ENCODE data around the gene CAPN5. TPM values are rescaled to one million over a fixed set of nuclear protein-coding genes. Genes with fewer than 3 reads are reported as not detected.

Gene CAPN5
- polyA plus RNA-seq, 2 of the 4 experiments (the other 2 are of a cell fraction), result 9.4 to 12.9 TPM

GRCh38 chr11:77131560-77131959, 64.8 kb downstream of the CAPN5 start:
- Histone ChIP-seq H3K4me2 (no peak overlapping the region), H3K27ac (no peak overlapping the region), H3K9me3 (no peaks in the 10 kb centered on the region), H3K4me3 (no peak overlapping the region), H3K4me1 (no peaks in the 10 kb centered on the region)
- POLR2A ChIA-PET, result no interaction called here
- DNase-seq (ENCODE audit: low read depth in 1 of 2, low spot score in 1 of 2) (no peak), FAIRE-seq (no peak), ATAC-seq (no peak)
- TF ChIP-seq POLR2A (IDR thresholded peaks at IDR 0.05; ENCODE audit: low read length) (no peak), MAZ (IDR thresholded peaks at IDR 0.05; ENCODE audit: borderline replicate concordance, low read depth, low read length) (no peak), CBX2 (IDR thresholded peaks at IDR 0.05; ENCODE audit: borderline replicate concordance, low read depth) (no peak), CEBPB (IDR thresholded peaks at IDR 0.05) (no peak), E2F6 (IDR thresholded peaks at IDR 0.05; ENCODE audit: borderline replicate concordance, low read depth) (no peak), TFCP2L1 (CRISPR knock-in tag; IDR thresholded peaks at IDR 0.05) (no peak), CTCF (IDR thresholded peaks at IDR 0.05) (no peak), NR3C1 (IDR thresholded peaks at IDR 0.05) (no peak), HOXB5 (CRISPR knock-in tag; IDR thresholded peaks at IDR 0.05) (no peak), EHF (CRISPR knock-in tag; IDR thresholded peaks at IDR 0.05) (no peak), RCOR1 (IDR thresholded peaks at IDR 0.05; ENCODE audit: low read depth, low read length) (no peak)
- WGBS (ENCODE audit: missing lambda C conversion rate), result 48% methylated on average over 6 of the region's 6 CpGs
- CTCF ChIA-PET, result interaction anchor here (1.3 to 8.3 kb wide), 4 partner anchors 8 to 418 kb away, joined by 3 to 161 read pairs (median 6); no protein-coding TSS in a partner anchor

GRCh38 chr11:77135069-77135468, 68.3 kb downstream of the CAPN5 start:
- H3K4me1 ChIP-seq, result no peaks in the 10 kb centered on the region
- H3K9me3 ChIP-seq, result no peaks in the 10 kb centered on the region
- no peak overlapping the region for H3K4me2 ChIP-seq
- no peak for FAIRE-seq
- ATAC-seq, result no peak
- no peak overlapping the region for H3K27ac ChIP-seq
- H3K4me3 ChIP-seq, result no peak overlapping the region
- CTCF ChIA-PET, result interaction anchor here (1.1 to 2.8 kb wide), 2 partner anchors 8 to 88 kb away, joined by 4 to 32 read pairs; partner anchors contain the start of gene MYO7A
- POLR2A ChIA-PET, result no interaction called here
- DNase-seq (ENCODE audit: low read depth in 1 of 2, low spot score in 1 of 2), result no peak
- WGBS (ENCODE audit: missing lambda C conversion rate), result 0% methylated on average over 1 of the region's 2 CpGs
- TF ChIP-seq KDM1A (IDR thresholded peaks at IDR 0.05; ENCODE audit: low read depth) (no peak), CTCF (IDR thresholded peaks at IDR 0.05) (no peak), CHD2 (IDR thresholded peaks at IDR 0.05; ENCODE audit: low read length, partially characterized antibody) (no peak), ZFP36 (IDR thresholded peaks at IDR 0.05; ENCODE audit: borderline replicate concordance, partially characterized antibody) (no peak)
- TF ChIP-seq, protein P1, sequence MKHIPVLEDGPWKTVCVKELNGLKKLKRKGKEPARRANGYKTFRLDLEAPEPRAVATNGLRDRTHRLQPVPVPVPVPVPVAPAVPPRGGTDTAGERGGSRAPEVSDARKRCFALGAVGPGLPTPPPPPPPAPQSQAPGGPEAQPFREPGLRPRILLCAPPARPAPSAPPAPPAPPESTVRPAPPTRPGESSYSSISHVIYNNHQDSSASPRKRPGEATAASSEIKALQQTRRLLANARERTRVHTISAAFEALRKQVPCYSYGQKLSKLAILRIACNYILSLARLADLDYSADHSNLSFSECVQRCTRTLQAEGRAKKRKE (CRISPR knock-in tag; IDR thresholded peaks at IDR 0.05; ENCODE audit: low read depth), result no peak

DNA sequence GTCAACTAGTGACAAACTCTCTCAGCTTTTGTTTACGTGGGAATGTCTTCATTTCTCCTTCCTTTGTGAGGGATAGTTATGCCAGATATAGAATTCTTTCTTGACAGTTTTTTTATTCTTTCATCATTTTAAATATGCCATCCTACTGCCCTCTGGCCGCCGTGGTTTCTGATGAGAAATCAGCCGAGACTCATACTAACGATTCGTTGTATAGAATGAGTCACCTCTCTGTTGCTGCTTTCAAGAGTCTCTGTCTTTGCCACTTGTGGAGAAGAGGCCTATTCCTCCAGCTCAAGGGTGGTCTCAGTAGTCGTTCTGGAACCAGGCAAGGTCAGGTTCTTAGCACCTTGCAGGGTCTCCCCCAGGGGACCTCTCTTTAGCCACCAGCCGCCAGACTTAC, 69.3 kb downstream of the CAPN5 start:
- TF ChIP-seq ESRRA (IDR thresholded peaks at IDR 0.05; ENCODE audit: borderline replicate concordance, low read length), result no peak
- TF ChIP-seq REST (IDR thresholded peaks at IDR 0.05), result no peak
- no peak for TF ChIP-seq CTCF (IDR thresholded peaks at IDR 0.05)
- CTCF ChIA-PET, result interaction anchor here (0.8 to 2.8 kb wide), 8 partner anchors 9 to 413 kb away, joined by 3 to 32 read pairs (median 3); partner anchors contain the start of gene MYO7A
- Histone ChIP-seq H3K4me1 (no peaks in the 10 kb centered on the region), H3K27ac (no peak overlapping the region), H3K4me2 (no peak overlapping the region), H3K9me3 (no peaks in the 10 kb centered on the region), H3K4me3 (no peak overlapping the region)
- no peak for FAIRE-seq
- POLR2A ChIA-PET, result no interaction called here
- no peak for ATAC-seq
- DNase-seq (ENCODE audit: low read depth in 1 of 2, low spot score in 1 of 2), result no peak
- WGBS (ENCODE audit: missing lambda C conversion rate), result 34% methylated on average over 8 of the region's 8 CpGs
